Measurements from ENCODE around the gene STAG3.

STAG3 gene

DNA sequence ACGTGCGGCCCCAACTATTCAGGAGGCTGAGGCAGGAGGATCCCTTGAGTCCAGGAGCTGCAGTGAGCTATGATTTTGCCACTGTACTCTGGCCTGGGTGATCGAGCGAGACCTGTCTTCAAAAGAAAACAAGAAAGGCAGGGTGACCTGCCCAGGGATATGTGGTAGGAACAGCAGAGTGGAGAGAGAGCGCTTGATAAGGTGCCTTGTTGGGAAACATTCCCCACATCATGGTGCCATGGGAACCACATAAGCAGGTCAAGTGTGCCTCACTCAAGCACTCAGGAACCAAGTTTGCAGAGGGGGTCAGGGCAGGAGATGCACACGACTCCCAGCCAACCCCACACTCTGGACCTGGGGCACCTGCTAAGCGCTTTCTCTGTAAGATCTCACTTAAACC, 79.3 kb downstream of the STAG3 start:
- TF ChIP-seq, protein P1, sequence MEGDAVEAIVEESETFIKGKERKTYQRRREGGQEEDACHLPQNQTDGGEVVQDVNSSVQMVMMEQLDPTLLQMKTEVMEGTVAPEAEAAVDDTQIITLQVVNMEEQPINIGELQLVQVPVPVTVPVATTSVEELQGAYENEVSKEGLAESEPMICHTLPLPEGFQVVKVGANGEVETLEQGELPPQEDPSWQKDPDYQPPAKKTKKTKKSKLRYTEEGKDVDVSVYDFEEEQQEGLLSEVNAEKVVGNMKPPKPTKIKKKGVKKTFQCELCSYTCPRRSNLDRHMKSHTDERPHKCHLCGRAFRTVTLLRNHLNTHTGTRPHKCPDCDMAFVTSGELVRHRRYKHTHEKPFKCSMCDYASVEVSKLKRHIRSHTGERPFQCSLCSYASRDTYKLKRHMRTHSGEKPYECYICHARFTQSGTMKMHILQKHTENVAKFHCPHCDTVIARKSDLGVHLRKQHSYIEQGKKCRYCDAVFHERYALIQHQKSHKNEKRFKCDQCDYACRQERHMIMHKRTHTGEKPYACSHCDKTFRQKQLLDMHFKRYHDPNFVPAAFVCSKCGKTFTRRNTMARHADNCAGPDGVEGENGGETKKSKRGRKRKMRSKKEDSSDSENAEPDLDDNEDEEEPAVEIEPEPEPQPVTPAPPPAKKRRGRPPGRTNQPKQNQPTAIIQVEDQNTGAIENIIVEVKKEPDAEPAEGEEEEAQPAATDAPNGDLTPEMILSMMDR (IDR thresholded peaks at IDR 0.05) = no peak
